Loucy (cell line): ENCODE measurements around the gene FAM3C.

ENCODE experiments used
- H2AFZ ChIP-seq: fragments of 200-600 bp; sonication (generic); 2 replicates; pipeline ENCODE4 v1.6.0; 2016; ENCODE audit warnings: antibody characterized with exemption, mild to moderate bottlenecking, low read length, moderate library complexity
- H3F3A ChIP-seq: fragments of 200-600 bp; 2 replicates; pipeline ENCODE4 v1.6.0; 2016; ENCODE audit warnings: antibody characterized with exemption, low read depth, mild to moderate bottlenecking
- H3K27me3 ChIP-seq: fragments of 200-600 bp; sonication (generic); 2 replicates; pipeline ENCODE4 v1.6.1; 2014; ENCODE audit warnings: low read length, mild to moderate bottlenecking; ENCODE audit not compliant: insufficient read depth, poor library complexity, severe bottlenecking
- H3K36me3 ChIP-seq: fragments of 200-600 bp; sonication (generic); 2 replicates; pipeline ENCODE4 v1.6.1; 2016; ENCODE audit warnings: low read length; ENCODE audit not compliant: insufficient read depth
- H3K4me1 ChIP-seq: fragments of 200-600 bp; sonication (generic); 2 replicates; pipeline ENCODE4 v1.5.1; 2014; ENCODE audit warnings: low read length, mild to moderate bottlenecking; ENCODE audit not compliant: insufficient read depth, poor library complexity, severe bottlenecking
- H3K4me2 ChIP-seq: fragments of 200-600 bp; sonication (generic); 2 replicates; pipeline ENCODE4 v1.6.0; 2014; ENCODE audit warnings: antibody characterized with exemption, low read length, low read depth, mild to moderate bottlenecking; ENCODE audit not compliant: poor library complexity, severe bottlenecking
- H3K4me3 ChIP-seq: fragments of 200-600 bp; sonication (generic); 2 replicates; pipeline ENCODE4 v1.5.1; 2014; ENCODE audit warnings: low read length, mild to moderate bottlenecking, mixed read lengths; ENCODE audit not compliant: poor library complexity, severe bottlenecking
- H3K79me2 ChIP-seq: fragments of 200-600 bp; sonication (generic); 2 replicates; pipeline ENCODE4 v1.6.1; 2014; ENCODE audit warnings: low read length; ENCODE audit not compliant: insufficient read depth
- H3K9ac ChIP-seq: fragments of 200-600 bp; sonication (generic); 2 replicates; pipeline ENCODE4 v1.6.0; 2014; ENCODE audit warnings: mild to moderate bottlenecking, low read depth, low read length, moderate library complexity; ENCODE audit not compliant: poor library complexity, severe bottlenecking
- H3K9me2 ChIP-seq: fragments of 200-600 bp; sonication (generic); replicated peaks from 2 replicates; pipeline ENCODE4 v1.6.1; 2016; ENCODE audit warnings: low read depth, low read length, mixed read lengths
- H3K9me3 ChIP-seq: fragments of 200-600 bp; sonication (generic); 2 replicates; pipeline ENCODE4 v1.6.1; 2014; ENCODE audit warnings: mild to moderate bottlenecking, antibody characterized with exemption, low read length, low read depth; ENCODE audit not compliant: insufficient read depth
- H4K20me1 ChIP-seq: fragments of 200-600 bp; sonication (generic); 2 replicates; pipeline ENCODE4 v1.6.0; 2014; ENCODE audit warnings: antibody characterized with exemption, low read length, mild to moderate bottlenecking; ENCODE audit not compliant: insufficient read depth, poor library complexity, severe bottlenecking
- CTCF ChIP-seq: fragments of 200-600 bp; sonication (generic); conservative IDR thresholded peaks from 2 replicates; pipeline ENCODE4 v1.5.1; 2014; ENCODE audit warnings: mild to moderate bottlenecking, antibody characterized with exemption, low read length
- EZH2phosphoT487 ChIP-seq: fragments of 200-600 bp; IDR thresholded peaks from 2 replicates; pipeline ENCODE4 v1.6.1; 2018; ENCODE audit warnings: antibody characterized with exemption, mild to moderate bottlenecking, moderate library complexity, borderline replicate concordance

Gene FAM3C

GRCh38 chr7:121306565-121306964 lies 89.5 kb downstream of the FAM3C start:
- Histone ChIP-seq H3K4me2 (no peak overlapping the region), H3K4me1 (no peaks in the 10 kb centered on the region), H3K4me3 (no peak overlapping the region), H3F3A (no peaks in the 10 kb centered on the region), H3K27me3 (no peaks in the 10 kb centered on the region), H3K79me2 (no peaks in the 10 kb centered on the region), H4K20me1 (no peaks in the 10 kb centered on the region), H3K9me3 (no peaks in the 10 kb centered on the region), H3K36me3 (no peaks in the 10 kb centered on the region), H2AFZ (no peak overlapping the region), H3K9ac (no peak overlapping the region), H3K9me2 (no peaks in the 10 kb centered on the region)
- no peak for TF ChIP-seq CTCF

- TF ChIP-seq CTCF (no peak), EZH2phosphoT487 (no peak)
- no peaks in the 10 kb centered on the region for H3K4me1 ChIP-seq
- H3K27me3 ChIP-seq: no peaks in the 10 kb centered on the region
- no peaks in the 10 kb centered on the region for H4K20me1 ChIP-seq
- no peaks in the 10 kb centered on the region for H3K9me2 ChIP-seq
- no peaks in the 10 kb centered on the region for H3K36me3 ChIP-seq
- H3K4me3 ChIP-seq: no peak overlapping the region
- no peak overlapping the region for H2AFZ ChIP-seq
- H3K79me2 ChIP-seq: no peaks in the 10 kb centered on the region
- H3K9me3 ChIP-seq: no peaks in the 10 kb centered on the region
- no peak overlapping the region for H3K9ac ChIP-seq
- H3K4me2 ChIP-seq: no peak overlapping the region
- H3F3A ChIP-seq: no peaks in the 10 kb centered on the region
Measured at GRCh38 chr7:121305109-121305508, 91.0 kb downstream of the FAM3C start.

GRCh38 chr7:121304102-121304658 lies 91.9 kb downstream of the FAM3C start:
- Histone ChIP-seq H4K20me1 (no peaks in the 10 kb centered on the region), H3F3A (no peaks in the 10 kb centered on the region), H3K9ac (no peak overlapping the region), H3K79me2 (no peaks in the 10 kb centered on the region), H3K4me1 (no peaks in the 10 kb centered on the region), H3K9me2 (no peaks in the 10 kb centered on the region), H3K4me3 (no peak overlapping the region), H3K36me3 (no peaks in the 10 kb centered on the region), H3K9me3 (no peaks in the 10 kb centered on the region), H3K27me3 (no peaks in the 10 kb centered on the region), H3K4me2 (no peak overlapping the region), H2AFZ (no peak overlapping the region)
- TF ChIP-seq CTCF: no peak
- TF ChIP-seq EZH2phosphoT487: no peak
